HT-29 (cell line): ENCODE data around the gene CTBP2. TPM values are rescaled to one million over a fixed set of nuclear protein-coding genes. Genes with fewer than 3 reads are reported as not detected.
"Not testable (repeated sequence)": the region's sequence is repeated elsewhere in the genome, so short reads cannot be mapped to it uniquely, and the experiment has no call there.

Experiments
- DNase-seq: peaks from one replicate; pipeline ENCODE4 v3.0.0-alpha.2; 2015; ENCODE audit warnings: low spot score
- total RNA-seq: library from RNA; depleted of rRNA; stranded (reverse); fragments of >200 nt; shearing (Covaris generic); gene quantifications from 2 replicates; pipeline ENCODE4 v1.2.3, GENCODE V29; 2014

CTBP2 gene
- total RNA-seq, 1 experiment from 2014 or later = 207 TPM

DNA sequence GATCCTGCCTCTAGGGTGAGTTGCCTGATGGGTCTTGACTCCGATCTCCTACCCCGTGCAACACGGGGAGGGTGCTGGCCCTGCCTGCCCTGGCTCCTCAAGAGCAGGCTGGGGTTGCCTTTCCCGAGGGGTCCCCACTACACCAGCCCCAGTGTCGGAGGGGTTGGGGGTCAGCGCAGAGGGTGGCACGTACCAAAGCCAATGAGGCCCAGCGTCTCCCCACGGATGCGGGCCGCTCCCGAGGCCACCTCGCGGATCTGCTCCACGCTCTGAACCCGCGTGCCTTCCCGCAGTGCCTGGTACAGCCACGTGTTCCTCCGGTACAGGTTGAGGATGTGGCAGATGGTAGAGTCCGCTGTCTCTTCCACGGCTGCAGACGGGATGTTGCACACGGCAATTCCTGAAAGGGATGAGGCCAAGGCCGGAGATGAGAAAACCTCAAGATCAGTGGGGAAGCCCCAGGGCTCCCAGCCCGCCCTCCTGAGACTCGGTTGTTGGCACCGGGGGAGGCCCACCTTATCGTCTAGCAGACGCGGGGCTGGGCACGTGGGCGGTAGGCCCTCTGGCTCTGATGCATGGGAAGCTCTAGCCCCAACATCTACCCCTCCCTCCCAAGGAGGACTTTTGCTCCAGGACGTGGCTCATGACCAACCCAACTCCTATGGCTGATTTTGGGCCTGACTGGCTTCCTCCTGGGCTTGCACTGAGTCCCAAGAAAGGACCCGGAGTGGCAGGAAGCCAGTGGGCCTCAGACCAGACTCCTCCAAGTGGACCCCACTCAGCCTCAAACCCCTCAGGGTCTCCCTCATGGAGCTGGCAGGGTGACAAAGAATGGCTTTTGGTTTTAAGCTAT is 162.4 kb downstream of the CTBP2 start:
- no peak for DNase-seq

DNA sequence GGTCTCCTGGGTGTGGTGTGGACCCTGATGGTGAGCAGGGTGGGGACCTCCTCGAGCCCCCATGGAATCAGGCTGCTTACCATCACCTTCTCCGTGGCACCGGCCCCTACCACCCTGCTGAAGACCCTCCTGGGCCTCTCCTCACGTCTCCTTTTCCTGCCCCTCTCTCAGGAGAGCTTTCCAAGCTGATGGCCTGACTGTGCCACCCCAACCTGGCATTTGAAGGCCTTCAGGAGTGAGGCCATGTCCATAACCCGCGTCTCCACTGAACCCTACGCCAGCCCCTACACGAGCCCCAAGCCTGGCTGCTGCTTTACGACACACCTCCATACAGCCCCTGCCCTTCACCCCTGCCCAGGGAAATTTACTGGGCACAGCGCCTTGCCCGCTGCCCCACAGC is 163.1 kb downstream of the CTBP2 start:
- no peak for DNase-seq

DNA sequence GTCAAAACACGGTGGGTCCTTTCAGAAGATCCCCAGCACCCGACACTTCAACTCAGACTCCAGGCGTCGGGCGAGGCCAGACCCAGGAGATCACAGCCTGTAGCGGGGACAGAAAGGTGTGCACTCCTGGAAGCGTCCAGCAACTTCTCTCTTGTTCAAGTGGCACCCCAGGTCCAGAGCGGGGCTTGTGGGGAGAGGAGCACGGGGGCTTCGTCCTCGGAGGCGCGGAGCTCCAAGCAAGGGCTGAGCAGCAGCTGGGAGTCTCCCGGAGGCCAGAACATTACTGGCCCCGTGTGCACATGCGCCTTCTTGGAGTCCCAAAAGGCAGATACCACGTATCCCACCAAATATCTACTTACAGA is 163.5 kb downstream of the CTBP2 start:
- DNase-seq = no peak

DNA sequence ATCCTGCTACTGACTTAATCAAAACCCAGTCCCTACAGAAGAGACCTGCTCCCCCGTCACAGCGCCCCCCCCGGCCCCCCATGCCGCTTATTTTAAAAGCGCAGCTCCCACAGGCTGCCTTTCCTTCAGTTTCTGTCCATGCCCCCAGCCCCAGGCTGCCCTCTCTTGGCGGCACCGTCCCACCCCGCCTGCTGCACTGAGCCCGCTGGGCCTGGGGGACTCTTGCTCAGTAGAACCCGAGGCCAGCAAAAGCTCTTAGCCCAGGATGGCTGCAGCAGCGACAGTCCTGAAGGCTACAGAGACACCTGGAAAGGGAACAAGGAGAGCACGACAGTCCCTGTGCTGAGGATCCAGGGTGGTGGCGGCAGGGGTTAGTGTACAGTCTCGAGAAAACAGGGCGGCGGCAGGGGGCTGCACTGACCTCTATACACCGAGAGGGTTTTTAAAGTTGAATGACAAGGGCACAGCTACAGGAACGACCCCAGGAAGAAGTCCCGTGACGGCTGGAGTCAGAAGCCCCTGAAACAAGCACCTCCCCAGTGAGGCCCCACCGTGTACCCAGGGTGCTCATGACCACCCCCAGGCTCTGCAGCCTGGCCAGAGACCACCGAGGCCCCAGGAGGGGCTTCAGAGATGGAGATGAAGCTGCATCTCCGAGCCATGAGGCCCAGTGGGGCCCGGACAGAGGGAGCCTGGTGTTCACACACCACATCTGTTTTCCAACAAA is 164.1 kb downstream of the CTBP2 start:
- no peak for DNase-seq

GRCh38 chr10:124995605-124996004 is 164.8 kb downstream of the CTBP2 start:
- no peak for DNase-seq

DNA sequence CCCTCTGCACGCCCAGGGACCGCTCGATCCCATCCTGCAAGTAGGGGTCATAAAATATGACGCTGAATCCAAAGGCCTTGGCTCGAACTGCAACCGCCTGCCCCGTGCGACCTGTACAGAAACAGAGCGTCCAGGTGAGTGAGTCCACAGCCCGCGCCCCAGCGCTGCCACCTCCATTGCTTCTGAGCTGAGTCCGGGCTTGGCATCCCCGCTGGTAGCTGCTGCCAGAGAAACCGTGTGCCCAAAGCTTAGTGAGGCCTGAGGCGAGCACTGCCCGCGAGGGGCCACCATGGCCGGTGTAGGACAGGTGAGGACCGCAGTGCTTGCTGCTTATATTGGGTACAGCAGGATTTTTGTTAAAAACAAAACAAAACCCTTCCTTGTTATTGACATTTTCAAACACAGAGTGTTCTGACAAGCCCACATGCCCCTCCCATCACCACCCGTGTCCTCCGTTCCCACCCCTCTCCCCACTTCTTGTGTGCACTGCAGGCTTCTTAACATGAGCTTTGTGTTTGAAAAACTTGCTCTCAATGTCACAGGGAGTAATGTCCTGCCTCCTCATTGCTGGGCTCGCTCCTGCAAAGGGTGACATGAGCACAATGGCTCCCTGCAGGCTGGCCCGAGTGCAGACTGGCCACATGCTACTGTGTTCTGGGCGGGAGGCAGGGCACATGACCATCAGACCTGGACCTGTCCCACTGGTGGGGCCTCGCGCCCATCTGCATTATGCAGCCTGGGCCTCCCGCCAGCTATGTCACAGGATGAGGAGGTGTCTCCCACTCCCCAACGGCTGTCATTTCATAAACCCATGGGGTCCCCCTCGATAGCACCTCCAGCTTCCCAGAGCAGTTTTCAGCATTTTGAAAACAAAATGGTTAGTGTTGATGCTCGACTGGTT is 165.5 kb downstream of the CTBP2 start:
- no peak for DNase-seq

DNA sequence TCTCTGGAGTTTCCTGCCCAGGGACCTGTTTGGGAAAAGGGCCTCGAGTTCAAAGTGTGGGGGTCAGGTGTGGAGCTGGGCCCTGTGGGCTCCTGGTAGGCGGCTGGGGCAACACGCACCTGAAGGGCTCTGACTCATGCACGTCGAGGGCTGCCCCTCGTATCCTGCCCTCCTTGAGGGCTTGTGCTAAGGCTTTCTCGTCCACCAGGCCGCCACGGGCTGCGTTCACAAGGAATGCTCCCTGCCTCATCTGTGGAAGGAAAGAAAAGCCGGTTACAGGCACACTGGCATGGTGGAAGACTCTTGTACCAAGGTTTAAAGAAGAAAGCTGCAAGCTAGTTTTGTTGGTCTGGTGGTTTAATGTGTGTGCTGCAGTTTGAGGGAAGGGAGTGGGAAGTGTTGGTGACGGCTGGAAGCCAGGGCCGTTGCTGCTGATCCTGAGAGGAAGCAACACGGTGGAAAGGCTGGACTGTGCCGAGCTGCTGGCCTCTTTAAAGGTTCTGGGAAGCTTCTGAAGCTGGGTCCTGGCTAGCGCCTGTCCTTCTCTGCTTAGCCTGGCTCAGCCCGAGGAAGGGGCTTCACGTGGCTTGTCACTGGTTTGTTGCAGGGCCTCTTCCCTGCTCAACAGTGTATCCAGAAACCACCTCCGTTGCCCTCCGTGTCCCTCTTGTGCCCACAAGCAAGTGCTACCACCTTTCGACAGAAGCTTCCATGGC is 166.5 kb downstream of the CTBP2 start:
- no peak for DNase-seq

DNA sequence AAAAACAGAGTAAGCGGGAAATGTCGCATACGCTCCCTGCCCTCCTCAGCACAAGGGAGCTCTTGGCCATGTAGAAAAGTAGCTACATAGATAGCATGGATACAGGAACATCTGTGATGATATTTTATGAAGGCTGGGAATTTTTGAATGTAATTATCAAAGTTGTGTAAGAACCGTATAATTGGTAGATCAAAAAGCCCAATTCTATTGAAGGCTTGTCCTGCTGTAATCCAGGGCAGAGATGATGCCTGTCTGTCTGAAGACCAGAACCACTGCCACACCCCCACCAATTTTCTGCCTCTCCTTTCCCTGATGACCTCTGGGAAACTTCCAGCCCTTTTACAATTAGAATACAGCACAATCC is 167.0 kb downstream of the CTBP2 start:
- no peak for DNase-seq

GRCh38 chr10:124992462-124993344 is 167.7 kb downstream of the CTBP2 start:
- DNase-seq = peak; percentile 61

DNA sequence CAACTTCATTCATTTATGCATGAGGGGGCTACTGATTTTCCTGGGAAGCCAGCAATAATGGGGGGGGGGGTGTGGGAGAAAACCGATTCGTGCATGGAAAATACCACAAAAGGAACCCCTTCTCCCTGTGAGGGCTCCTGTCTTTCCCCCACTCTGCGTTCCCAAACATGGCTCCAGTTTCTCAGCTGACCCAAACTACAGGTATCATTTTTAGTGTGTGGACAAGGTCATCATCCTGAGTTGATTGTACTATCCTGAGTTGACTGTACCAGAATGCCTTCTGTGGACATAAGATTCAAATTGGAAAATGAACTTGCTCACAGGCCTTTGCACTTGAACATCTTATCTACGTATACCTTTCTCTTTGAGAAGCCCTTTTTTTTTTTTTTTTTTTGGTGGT is 168.5 kb downstream of the CTBP2 start:
- DNase-seq = no peak

GRCh38 chr10:124990671-124991625 is 169.4 kb downstream of the CTBP2 start:
- no peak for DNase-seq

DNA sequence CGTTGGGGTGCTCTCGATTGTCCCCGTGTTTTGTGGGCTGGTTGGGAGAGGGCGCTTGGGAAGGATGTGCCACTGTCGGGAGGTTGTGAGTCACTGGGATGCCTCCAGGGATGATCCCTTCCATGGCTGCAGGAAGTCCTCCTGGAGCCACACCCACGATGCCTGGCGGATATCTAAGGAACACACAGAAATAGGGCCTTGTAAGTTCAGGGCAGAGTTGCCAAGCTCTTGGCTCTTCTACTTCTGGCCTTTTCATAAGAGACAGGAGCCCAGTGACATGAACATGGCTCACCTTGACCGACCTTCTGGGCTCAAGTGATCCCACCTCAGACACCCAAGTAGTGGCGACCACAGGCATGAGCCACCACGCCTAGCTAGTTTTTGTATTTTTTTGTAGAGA is 170.8 kb downstream of the CTBP2 start:
- DNase-seq = no peak

- not testable (repeated sequence) for DNase-seq
Measured at GRCh38 chr10:124988753-124989152, 171.6 kb downstream of the CTBP2 start.

GRCh38 chr10:124987788-124988187 is 172.6 kb downstream of the CTBP2 start:
- no peak for DNase-seq

DNA sequence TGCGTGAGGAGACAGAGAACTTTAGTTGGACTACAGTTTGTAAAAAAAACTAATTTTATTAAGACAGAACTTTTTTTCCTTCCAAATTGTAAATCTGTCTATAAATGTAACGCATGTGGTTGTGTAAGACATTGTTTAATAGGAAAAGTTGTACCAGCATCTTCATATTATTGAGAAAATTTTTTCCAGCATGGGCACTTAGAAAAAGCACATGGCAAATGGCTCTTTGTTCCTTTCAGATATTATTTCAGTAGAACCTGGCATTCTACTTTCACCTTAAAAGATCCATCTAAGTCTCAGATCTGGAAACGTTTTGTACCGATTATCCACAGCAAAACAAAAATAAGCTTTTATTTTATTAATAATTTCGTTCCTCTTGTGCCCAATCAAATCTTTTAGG is 175.2 kb downstream of the CTBP2 start:
- no peak for DNase-seq

- no peak for DNase-seq
Measured at GRCh38 chr10:124984376-124984775, 176.0 kb downstream of the CTBP2 start.

- no peak for DNase-seq
Measured at GRCh38 chr10:124983321-124983720, 177.0 kb downstream of the CTBP2 start.

DNA sequence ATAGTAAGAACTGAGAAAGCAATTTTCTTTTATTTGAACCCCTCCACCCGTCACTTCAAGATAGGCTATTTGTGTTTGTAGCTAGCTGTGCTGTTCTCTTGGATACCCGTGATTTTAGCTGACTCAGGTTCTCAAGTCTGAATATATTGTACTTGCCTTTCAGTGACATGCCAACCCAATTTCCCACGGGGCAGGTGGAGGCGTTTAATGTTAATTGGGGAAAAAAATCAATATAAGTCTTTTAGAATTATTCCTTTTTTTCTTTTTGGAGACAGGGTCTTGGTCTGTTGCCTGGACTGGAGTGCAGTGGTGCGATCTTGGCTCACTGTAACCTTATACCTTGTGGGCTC is 182.0 kb downstream of the CTBP2 start:
- DNase-seq = no peak

DNA sequence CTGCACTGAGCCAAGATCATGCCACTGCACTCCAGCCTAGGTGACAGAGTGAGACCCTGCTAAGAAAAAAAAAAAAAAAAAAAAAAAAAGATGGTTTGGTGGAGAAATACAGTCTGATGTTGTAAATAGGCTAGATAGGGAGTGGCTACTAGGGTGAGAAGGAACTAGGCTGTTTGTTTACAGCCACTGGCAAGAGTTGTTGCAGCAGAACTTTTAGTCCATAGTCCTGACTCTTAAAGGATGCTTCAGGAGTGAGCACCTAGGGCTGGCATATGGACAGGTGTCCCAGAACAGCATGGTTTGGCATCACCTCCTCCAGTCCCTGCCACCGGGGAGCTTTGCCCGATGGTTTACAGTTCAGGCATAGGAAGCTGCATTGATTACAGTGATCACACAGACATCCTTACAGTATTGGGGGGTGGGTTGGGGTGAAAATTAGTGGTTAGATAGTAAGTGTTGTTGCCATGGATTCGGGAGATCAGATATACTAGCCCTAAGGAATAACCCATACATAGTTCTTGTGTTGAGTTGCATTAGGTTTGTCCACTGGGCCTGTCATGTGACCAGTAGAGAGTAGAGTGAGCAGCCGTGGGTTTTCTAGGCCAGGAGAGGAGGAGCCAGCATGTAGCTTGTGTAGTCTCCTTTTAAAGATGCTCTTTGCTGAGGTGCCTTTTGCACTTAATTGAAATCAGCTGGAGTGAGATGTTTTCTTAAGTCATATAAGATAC is 182.6 kb downstream of the CTBP2 start:
- no peak for DNase-seq
